Keratinocyte (primary cell): ENCODE data around the gene MAP3K8. TPM values are rescaled to one million over a fixed set of nuclear protein-coding genes. Genes with fewer than 3 reads are reported as not detected.

Experiments
- DNase-seq: peaks from one replicate; pipeline ENCODE4 v3.0.0-alpha.2; 2011; ENCODE audit warnings: low read depth, missing footprints, low spot score
- FAIRE-seq: peaks from 2 replicates; lab custom pipeline; 2011; peaks lifted over from hg19 to GRCh38; lab: Jason Lieb, UNC
- H2AFZ ChIP-seq: 2 replicates; pipeline ENCODE4 v1.6.0; 2012; ENCODE audit warnings: low read length, control low read depth, inconsistent platforms; ENCODE audit not compliant: control insufficient read depth
- H3K27ac ChIP-seq: 2 replicates; pipeline ENCODE4 v1.5.1; 2011; ENCODE audit warnings: low read length; ENCODE audit not compliant: control insufficient read depth, insufficient read depth
- H3K27me3 ChIP-seq: 3 replicates; pipeline ENCODE4 v1.6.0; 2011; ENCODE audit warnings: low read length; ENCODE audit not compliant: control insufficient read depth, insufficient read depth; ENCODE audit errors: extremely low read depth
- H3K36me3 ChIP-seq, 2 experiments: 2 replicates in 1 of 2; 3 replicates in 1 of 2; pipeline ENCODE4 v1.5.1; 2011; ENCODE audit warnings: low read length in 2 of 2, mild to moderate bottlenecking in 1 of 2; ENCODE audit not compliant: control insufficient read depth in 2 of 2, insufficient read depth in 2 of 2; ENCODE audit errors: extremely low read depth in 1 of 2
- H3K4me1 ChIP-seq: 3 replicates; pipeline ENCODE4 v1.5.1; 2011; ENCODE audit warnings: low read length; ENCODE audit not compliant: control insufficient read depth, insufficient read depth; ENCODE audit errors: extremely low read depth
- H3K4me2 ChIP-seq: 3 replicates; pipeline ENCODE4 v1.6.0; 2011; ENCODE audit warnings: low read depth, low read length; ENCODE audit not compliant: control insufficient read depth, insufficient read depth; ENCODE audit errors: extremely low read depth
- H3K4me3 ChIP-seq, 3 experiments: fragments of 200-600 bp in 1 of 3; sonication (generic) in 1 of 3; 2 replicates in 2 of 3; 3 replicates in 1 of 3; pipeline ENCODE4 v1.5.1; 2011 to 2016; ENCODE audit warnings: low read length in 3 of 3, mild to moderate bottlenecking in 3 of 3, control low read depth in 2 of 3, inconsistent platforms in 1 of 3, low read depth in 1 of 3, mixed read lengths in 1 of 3, mixed run types in 1 of 3, moderate library complexity in 1 of 3; ENCODE audit not compliant: control insufficient read depth in 2 of 3, insufficient read depth in 2 of 3; ENCODE audit errors: extremely low read depth in 1 of 3
- H3K79me2 ChIP-seq: 2 replicates; pipeline ENCODE4 v1.6.0; 2012; ENCODE audit warnings: low read length; ENCODE audit not compliant: control insufficient read depth, insufficient read depth
- H3K9ac ChIP-seq: 3 replicates; pipeline ENCODE4 v1.6.0; 2011; ENCODE audit warnings: low read length; ENCODE audit not compliant: control insufficient read depth, insufficient read depth; ENCODE audit errors: extremely low read depth
- H3K9me1 ChIP-seq: 3 replicates; pipeline ENCODE4 v1.6.0; 2011; ENCODE audit warnings: low read length; ENCODE audit not compliant: control insufficient read depth, insufficient read depth; ENCODE audit errors: extremely low read depth
- H3K9me3 ChIP-seq: 2 replicates; pipeline ENCODE4 v1.5.1; 2012; ENCODE audit warnings: low read depth, low read length; ENCODE audit not compliant: control insufficient read depth
- H4K20me1 ChIP-seq: 3 replicates; pipeline ENCODE4 v1.6.0; 2011; ENCODE audit warnings: low read length; ENCODE audit not compliant: control insufficient read depth, insufficient read depth; ENCODE audit errors: extremely low read depth
- EZH2 ChIP-seq: IDR thresholded peaks from one replicate; pipeline ENCODE4 v1.6.1; 2012; ENCODE audit warnings: inconsistent platforms, mild to moderate bottlenecking, low read length, moderate library complexity
- dilution Hi-C: fragments of 300-500 bp; cut with MboI; formaldehyde crosslinking; loops from one replicate; pipeline ENCODE4 v1.7.0; 2020; ENCODE audit warnings: low sequenced_read_pairs; ENCODE audit not compliant: extremely low pct_ligation_motif_present
- polyA plus RNA-seq, 5 experiments: library from polyadenylated mRNA; depleted of rRNA in 3 of 5; stranded (reverse) in 3 of 5; stranded (forward) in 1 of 5; unstranded in 1 of 5; fragments of >200 nt; gene quantifications; 1 replicate in 1 of 5; 2 replicates in 3 of 5; 3 replicates in 1 of 5; pipeline versions ENCODE4 v1.2.1 to v1.2.3, GENCODE V29; 2011 to 2012; ENCODE audit warnings: missing spikeins in 2 of 5, low read depth in 1 of 5, low replicate concordance in 1 of 5
- TF ChIP-seq, protein P1 (sequence below), 3 experiments: IDR thresholded peaks in 1 of 3; conservative IDR thresholded peaks in 1 of 3; optimal IDR thresholded peaks in 1 of 3; 2 replicates in 2 of 3; 3 replicates in 1 of 3; pipeline versions ENCODE3 to v1.5.1; 2011; ENCODE audit warnings: low read length in 3 of 3, mild to moderate bottlenecking in 3 of 3, moderate library complexity in 2 of 3, control low read depth in 1 of 3, inconsistent platforms in 1 of 3; ENCODE audit not compliant: insufficient read depth in 2 of 3; ENCODE audit errors: extremely low read depth in 1 of 3

The MAP3K8 gene
- polyA plus RNA-seq, 1 donor (not counting 4 experiments of a cell fraction or from before 2014, with no cell fraction given): 4.9 TPM

DNA sequence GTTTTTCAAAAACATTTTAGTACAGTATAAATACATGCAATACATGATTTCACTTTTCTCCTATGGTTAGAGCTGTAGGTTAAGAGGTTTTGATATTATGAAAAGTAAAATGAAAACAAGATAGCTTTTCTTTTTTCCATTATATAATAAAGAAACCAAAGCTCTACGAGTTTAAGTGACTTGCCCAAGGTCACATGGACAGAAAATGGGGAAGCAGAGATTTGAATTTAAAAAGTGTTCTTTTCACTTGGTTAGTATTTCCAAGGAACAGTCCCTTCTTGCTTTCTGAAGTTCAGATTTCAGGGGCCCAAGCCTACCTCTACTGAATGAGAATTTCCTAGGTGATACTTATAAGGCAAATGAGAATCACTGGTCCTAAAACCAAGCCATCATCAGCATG is 13.2 kb upstream of the MAP3K8 start:
- Histone ChIP-seq H3K4me2 (no peak overlapping the region), H3K9ac (no peak overlapping the region), H3K79me2 (no peaks in the 10 kb centered on the region), H3K36me3 (no peaks in the 10 kb centered on the region), H2AFZ (no peak overlapping the region), H4K20me1 (no peaks in the 10 kb centered on the region), H3K27me3 (no peaks in the 10 kb centered on the region), H3K4me1 (peaks cover 19% of the 10 kb centered on the region), H3K9me3 (no peaks in the 10 kb centered on the region), H3K27ac (no peak overlapping the region), H3K4me3 (no peak overlapping the region), H3K9me1 (no peaks in the 10 kb centered on the region)
- dilution Hi-C loops: no loop called here
- FAIRE-seq (no peak), DNase-seq (no peak)
- TF ChIP-seq, protein P1, sequence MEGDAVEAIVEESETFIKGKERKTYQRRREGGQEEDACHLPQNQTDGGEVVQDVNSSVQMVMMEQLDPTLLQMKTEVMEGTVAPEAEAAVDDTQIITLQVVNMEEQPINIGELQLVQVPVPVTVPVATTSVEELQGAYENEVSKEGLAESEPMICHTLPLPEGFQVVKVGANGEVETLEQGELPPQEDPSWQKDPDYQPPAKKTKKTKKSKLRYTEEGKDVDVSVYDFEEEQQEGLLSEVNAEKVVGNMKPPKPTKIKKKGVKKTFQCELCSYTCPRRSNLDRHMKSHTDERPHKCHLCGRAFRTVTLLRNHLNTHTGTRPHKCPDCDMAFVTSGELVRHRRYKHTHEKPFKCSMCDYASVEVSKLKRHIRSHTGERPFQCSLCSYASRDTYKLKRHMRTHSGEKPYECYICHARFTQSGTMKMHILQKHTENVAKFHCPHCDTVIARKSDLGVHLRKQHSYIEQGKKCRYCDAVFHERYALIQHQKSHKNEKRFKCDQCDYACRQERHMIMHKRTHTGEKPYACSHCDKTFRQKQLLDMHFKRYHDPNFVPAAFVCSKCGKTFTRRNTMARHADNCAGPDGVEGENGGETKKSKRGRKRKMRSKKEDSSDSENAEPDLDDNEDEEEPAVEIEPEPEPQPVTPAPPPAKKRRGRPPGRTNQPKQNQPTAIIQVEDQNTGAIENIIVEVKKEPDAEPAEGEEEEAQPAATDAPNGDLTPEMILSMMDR (optimal IDR thresholded peaks at IDR 0.05 in 1 of 3, IDR thresholded peaks at IDR 0.05 in 1 of 3, conservative IDR thresholded peaks at IDR 0.05 in 1 of 3; ENCODE audit: extremely low read depth in 1 of 3, insufficient read depth in 2 of 3, low read length in 3 of 3): no peak
- TF ChIP-seq EZH2: no peak

DNA sequence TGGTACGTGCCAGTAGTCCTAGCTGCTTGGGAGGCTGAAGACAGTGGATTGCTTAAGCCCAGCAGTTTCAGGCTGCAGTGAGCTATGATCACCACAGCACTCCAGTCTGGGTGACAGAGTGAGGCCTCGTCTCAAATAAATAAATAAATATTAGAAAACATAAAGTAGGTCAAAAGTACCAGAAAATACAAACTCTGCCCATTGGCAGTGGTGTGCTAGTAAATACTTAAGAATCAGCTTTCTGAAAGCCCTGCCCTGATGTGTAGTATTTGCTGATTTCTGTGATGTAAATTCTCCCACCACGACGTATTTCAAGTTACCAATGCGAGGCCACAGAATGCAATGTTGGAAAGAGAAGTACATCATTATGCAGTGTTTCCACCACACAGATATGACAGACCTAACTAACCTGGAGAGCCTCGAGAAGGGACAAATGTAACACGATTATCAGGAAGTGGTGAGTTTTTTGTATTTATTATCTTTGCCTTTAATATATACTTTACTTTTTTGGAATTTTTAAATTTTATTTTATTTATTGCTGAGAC is 11.8 kb upstream of the MAP3K8 start:
- H3K27me3 ChIP-seq: no peaks in the 10 kb centered on the region
- H3K9me1 ChIP-seq: no peaks in the 10 kb centered on the region
- H3K4me1 ChIP-seq: peaks cover 19% of the 10 kb centered on the region
- H3K79me2 ChIP-seq: no peaks in the 10 kb centered on the region
- no peak overlapping the region for H2AFZ ChIP-seq
- no peaks in the 10 kb centered on the region for H3K36me3 ChIP-seq
- no peak overlapping the region for H3K9ac ChIP-seq
- no peaks in the 10 kb centered on the region for H3K9me3 ChIP-seq
- TF ChIP-seq, protein P1 (optimal IDR thresholded peaks at IDR 0.05 in 1 of 3, IDR thresholded peaks at IDR 0.05 in 1 of 3, conservative IDR thresholded peaks at IDR 0.05 in 1 of 3; ENCODE audit: extremely low read depth in 1 of 3, insufficient read depth in 2 of 3, low read length in 3 of 3): no peak
- no peak for TF ChIP-seq EZH2
- no peak overlapping the region for H3K4me2 ChIP-seq
- H3K4me3 ChIP-seq: no peak overlapping the region
- FAIRE-seq: no peak
- dilution Hi-C loops: no loop called here
- no peaks in the 10 kb centered on the region for H4K20me1 ChIP-seq
- H3K27ac ChIP-seq: no peak overlapping the region
- DNase-seq: no peak
